GM12878 (cell line): ENCODE results near the gene TBRG1. TPM values are rescaled to one million over a fixed set of nuclear protein-coding genes. Genes with fewer than 3 reads are reported as not detected.

Source experiments
- CBFB ChIP-seq: IDR thresholded peaks from 2 replicates; pipeline ENCODE4 v1.6.1; 2016; ENCODE audit warnings: antibody characterized with exemption, low read depth
- CHD2 ChIP-seq: IDR thresholded peaks from 2 replicates; pipeline ENCODE4 v1.6.1; 2011; ENCODE audit warnings: low read depth, low read length, improper control_type of control experiment, borderline replicate concordance
- CREM ChIP-seq: IDR thresholded peaks from 2 replicates; pipeline ENCODE4 v1.6.1; 2014; ENCODE audit warnings: antibody characterized with exemption, low read depth
- ESRRA ChIP-seq: IDR thresholded peaks from 2 replicates; pipeline ENCODE4 v1.6.1; 2012; ENCODE audit warnings: mild to moderate bottlenecking, low read length, improper control_type of control experiment
- MYC ChIP-seq: IDR thresholded peaks from 2 replicates; pipeline ENCODE4 v1.6.1; 2011; ENCODE audit warnings: mild to moderate bottlenecking, low read length, moderate library complexity, inconsistent platforms; ENCODE audit not compliant: insufficient read depth, insufficient replicate concordance, insufficient read length, severe bottlenecking
- SP1 ChIP-seq: IDR thresholded peaks from one replicate; pipeline ENCODE4 v1.6.1; 2011; ENCODE audit warnings: low read depth, low read length
- SREBF1 ChIP-seq: IDR thresholded peaks from 2 replicates; pipeline ENCODE4 v1.6.1; 2012; ENCODE audit warnings: mild to moderate bottlenecking, low read length
- YBX1 ChIP-seq: fragments of 450-650 bp; IDR thresholded peaks from 2 replicates; pipeline ENCODE4 v1.6.1; 2016; ENCODE audit warnings: antibody characterized with exemption
- polyA plus RNA-seq, 11 experiments: library from polyadenylated mRNA; depleted of rRNA in 4 of 11; unstranded in 6 of 11; stranded (reverse) in 5 of 11; fragments of >200 nt; fragmentation: Nextera tagmentation in 4 of 11; fragmentation: Illumina TruSeq in 1 of 11; extraction: Ambion mirVana in 4 of 11; extraction: Trizol in 1 of 11; gene quantifications; 1 replicate in 1 of 11; 2 replicates in 10 of 11; pipeline versions ENCODE4 v1.2.1 to v1.2.3, GENCODE V29; 2011 to 2016; ENCODE audit warnings: inconsistent platforms in 2 of 11, missing spikeins in 2 of 11, low read depth in 1 of 11
- total RNA-seq, 4 experiments: library from RNA; depleted of rRNA in 3 of 4; stranded (reverse); fragments of >200 nt in 3 of 4; fragmentation: Illumina TruSeq in 1 of 4; extraction: Trizol in 1 of 4; gene quantifications; 2 replicates each; pipeline versions ENCODE4 v1.2.1 to v1.2.3, GENCODE V29; 2013 to 2021
- TF ChIP-seq, protein P1 (sequence below): IDR thresholded peaks from 2 replicates; pipeline ENCODE4 v1.6.1; 2012; ENCODE audit warnings: improper control_type of control experiment, low read depth, low read length; ENCODE audit not compliant: insufficient replicate concordance
- TF ChIP-seq, protein P2 (sequence below): IDR thresholded peaks from 2 replicates; pipeline ENCODE4 v1.6.1; 2011; ENCODE audit warnings: low read depth, low read length, improper control_type of control experiment, borderline replicate concordance

TBRG1 gene
- total and polyA plus RNA-seq, 10 of the 15 experiments (the other 5 are each of a cell fraction or from before 2014, with no cell fraction given) = 12.3 to 46.6 (median 26.2) TPM

DNA sequence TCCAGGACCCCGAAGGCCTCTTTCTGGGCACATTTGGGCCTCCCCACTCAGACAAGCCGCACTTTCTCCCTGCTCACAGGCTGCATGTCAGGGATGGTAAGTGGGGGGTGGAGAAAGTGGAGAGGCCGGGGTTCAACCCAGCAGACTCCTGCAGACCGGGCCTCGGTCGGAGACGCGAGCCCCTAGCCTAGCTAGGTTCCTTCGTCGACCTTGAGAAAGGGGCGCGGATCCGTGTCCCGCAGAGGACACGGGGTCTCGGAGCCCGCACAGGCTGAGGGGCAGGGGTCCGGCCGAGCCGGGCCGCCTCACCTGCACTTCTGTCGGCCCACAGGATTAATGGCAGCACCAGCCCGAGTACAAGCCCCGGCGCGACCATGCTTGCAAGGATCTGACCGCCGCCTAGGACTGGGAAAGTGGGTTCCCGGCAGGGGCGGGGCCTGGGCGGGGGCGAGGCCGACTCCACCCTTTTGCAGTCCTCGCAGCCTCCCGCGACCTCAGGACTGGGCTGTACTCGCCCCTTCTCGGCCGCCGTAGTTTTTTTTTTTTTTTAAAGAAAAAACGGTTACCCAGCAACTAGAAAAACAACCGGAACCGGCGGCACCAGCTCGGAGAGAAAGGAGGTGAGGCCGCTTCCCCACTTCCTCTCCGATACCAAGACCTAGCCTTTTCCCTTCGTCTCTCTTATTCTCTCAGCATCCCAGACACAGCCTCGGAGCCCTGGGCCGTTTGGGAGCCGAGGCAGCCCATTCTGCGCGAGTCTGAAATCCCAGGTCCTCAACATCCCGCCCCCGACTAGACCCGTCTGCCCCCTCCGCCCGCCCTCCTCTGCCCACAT lies 50.9 kb downstream of the TBRG1 start, which contains the start of the genes SIAE and SPA17 (continued):
- TF ChIP-seq MYC (no peak), CBFB (peak; percentile 62), SP1 (peak; percentile 56), YBX1 (no peak), CHD2 (peak; percentile 50; the same call in 1 of the 2 replicates), SREBF1 (no peak; the same call in 1 of the 2 replicates), CREM (no peak), ESRRA (no peak)
- TF ChIP-seq, protein P1, sequence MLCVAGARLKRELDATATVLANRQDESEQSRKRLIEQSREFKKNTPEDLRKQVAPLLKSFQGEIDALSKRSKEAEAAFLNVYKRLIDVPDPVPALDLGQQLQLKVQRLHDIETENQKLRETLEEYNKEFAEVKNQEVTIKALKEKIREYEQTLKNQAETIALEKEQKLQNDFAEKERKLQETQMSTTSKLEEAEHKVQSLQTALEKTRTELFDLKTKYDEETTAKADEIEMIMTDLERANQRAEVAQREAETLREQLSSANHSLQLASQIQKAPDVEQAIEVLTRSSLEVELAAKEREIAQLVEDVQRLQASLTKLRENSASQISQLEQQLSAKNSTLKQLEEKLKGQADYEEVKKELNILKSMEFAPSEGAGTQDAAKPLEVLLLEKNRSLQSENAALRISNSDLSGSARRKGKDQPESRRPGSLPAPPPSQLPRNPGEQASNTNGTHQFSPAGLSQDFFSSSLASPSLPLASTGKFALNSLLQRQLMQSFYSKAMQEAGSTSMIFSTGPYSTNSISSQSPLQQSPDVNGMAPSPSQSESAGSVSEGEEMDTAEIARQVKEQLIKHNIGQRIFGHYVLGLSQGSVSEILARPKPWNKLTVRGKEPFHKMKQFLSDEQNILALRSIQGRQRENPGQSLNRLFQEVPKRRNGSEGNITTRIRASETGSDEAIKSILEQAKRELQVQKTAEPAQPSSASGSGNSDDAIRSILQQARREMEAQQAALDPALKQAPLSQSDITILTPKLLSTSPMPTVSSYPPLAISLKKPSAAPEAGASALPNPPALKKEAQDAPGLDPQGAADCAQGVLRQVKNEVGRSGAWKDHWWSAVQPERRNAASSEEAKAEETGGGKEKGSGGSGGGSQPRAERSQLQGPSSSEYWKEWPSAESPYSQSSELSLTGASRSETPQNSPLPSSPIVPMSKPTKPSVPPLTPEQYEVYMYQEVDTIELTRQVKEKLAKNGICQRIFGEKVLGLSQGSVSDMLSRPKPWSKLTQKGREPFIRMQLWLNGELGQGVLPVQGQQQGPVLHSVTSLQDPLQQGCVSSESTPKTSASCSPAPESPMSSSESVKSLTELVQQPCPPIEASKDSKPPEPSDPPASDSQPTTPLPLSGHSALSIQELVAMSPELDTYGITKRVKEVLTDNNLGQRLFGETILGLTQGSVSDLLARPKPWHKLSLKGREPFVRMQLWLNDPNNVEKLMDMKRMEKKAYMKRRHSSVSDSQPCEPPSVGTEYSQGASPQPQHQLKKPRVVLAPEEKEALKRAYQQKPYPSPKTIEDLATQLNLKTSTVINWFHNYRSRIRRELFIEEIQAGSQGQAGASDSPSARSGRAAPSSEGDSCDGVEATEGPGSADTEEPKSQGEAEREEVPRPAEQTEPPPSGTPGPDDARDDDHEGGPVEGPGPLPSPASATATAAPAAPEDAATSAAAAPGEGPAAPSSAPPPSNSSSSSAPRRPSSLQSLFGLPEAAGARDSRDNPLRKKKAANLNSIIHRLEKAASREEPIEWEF = peak; percentile 29
- TF ChIP-seq, protein P2, sequence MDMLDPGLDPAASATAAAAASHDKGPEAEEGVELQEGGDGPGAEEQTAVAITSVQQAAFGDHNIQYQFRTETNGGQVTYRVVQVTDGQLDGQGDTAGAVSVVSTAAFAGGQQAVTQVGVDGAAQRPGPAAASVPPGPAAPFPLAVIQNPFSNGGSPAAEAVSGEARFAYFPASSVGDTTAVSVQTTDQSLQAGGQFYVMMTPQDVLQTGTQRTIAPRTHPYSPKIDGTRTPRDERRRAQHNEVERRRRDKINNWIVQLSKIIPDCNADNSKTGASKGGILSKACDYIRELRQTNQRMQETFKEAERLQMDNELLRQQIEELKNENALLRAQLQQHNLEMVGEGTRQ = no peak
